B cell (primary cell): ENCODE results near the gene FAM184B.

ENCODE experiments used
- CTCF ChIP-seq: fragments of 200-600 bp; IDR thresholded peaks from one replicate; pipeline ENCODE4 v1.8.0; 2022; ENCODE audit warnings: antibody characterized with exemption, mild to moderate bottlenecking
- EZH2 ChIP-seq: IDR thresholded peaks from 2 replicates; pipeline ENCODE4 v1.6.1; 2012; ENCODE audit warnings: borderline replicate concordance, low read depth, mild to moderate bottlenecking, moderate library complexity, low read length; ENCODE audit not compliant: insufficient read depth, poor library complexity, severe bottlenecking

GRCh38 chr4:17701882-17702281 lies 79.5 kb downstream of the FAM184B start:
- TF ChIP-seq CTCF: no peak
- TF ChIP-seq EZH2: no peak
